ENCODE data around the gene GAL3ST3.

DNA sequence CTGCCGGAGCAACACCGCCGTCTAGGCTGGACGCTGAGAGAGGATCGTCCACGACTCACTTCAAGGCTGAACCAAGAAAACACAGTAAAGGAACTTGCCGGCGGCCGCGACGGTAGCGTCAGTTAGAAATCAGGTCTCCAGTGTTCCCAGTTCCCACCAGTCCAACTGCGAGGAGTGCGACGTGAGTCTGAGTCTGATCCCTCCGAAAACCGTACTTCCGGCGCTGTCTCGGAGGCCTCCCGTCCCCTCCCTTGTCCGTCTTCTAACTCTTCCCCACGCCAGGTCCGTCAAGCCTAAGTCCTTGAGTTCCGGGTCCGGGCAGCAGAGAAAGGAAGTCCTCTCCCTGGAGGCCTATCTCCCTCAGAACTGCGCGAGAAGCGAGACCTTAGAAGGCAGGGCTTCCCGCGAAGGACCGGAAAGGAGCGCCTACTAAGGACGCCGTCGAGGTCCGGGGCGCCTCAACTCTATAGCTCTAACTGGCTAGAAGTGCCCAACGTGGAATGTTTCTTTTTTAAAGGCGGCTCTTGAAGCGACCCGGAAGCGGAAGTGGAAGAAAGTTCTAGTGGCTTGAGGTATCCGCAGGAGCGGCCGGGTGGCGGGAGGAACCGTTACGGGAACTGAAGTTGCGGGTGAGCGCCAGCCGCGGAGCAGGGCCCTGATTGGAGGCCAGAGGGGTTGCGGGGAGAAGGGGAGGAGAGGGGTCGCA lies 46.9 kb downstream of the GAL3ST3 start, which contains the start of the genes BANF1 and EIF1AD:
- TF ChIP-seq, protein P1, sequence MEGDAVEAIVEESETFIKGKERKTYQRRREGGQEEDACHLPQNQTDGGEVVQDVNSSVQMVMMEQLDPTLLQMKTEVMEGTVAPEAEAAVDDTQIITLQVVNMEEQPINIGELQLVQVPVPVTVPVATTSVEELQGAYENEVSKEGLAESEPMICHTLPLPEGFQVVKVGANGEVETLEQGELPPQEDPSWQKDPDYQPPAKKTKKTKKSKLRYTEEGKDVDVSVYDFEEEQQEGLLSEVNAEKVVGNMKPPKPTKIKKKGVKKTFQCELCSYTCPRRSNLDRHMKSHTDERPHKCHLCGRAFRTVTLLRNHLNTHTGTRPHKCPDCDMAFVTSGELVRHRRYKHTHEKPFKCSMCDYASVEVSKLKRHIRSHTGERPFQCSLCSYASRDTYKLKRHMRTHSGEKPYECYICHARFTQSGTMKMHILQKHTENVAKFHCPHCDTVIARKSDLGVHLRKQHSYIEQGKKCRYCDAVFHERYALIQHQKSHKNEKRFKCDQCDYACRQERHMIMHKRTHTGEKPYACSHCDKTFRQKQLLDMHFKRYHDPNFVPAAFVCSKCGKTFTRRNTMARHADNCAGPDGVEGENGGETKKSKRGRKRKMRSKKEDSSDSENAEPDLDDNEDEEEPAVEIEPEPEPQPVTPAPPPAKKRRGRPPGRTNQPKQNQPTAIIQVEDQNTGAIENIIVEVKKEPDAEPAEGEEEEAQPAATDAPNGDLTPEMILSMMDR (IDR thresholded peaks at IDR 0.05; ENCODE audit: low read length), result no peak
- no peak for TF ChIP-seq EZH2phosphoT487 (IDR thresholded peaks at IDR 0.05; ENCODE audit: low read length)

All from MM.1S (cell line).